Effector memory CD8-positive, alpha-beta T cell (primary cell): Measurements from ENCODE around the gene CT45A10.
"Not testable (repeated sequence)": the region's sequence is repeated elsewhere in the genome, so short reads cannot be mapped to it uniquely, and the experiment has no call there.

Experiments used
- ATAC-seq: fragments of 150-1000 bp; cut with Tn5 transposase; replicated peaks from 2 replicates; pipeline ENCODE4 v1.10.0; 2021; ENCODE audit warnings: mild to moderate bottlenecking, moderate library complexity
- DNase-seq, 3 experiments: peaks; one replicate each; pipeline ENCODE4 v3.0.0; 2021
- H3K27ac Mint-ChIP-seq, 2 donors: one replicate each; pipeline ENCODE4 v1.8.0; 2022; ENCODE audit warnings: mild to moderate bottlenecking in 2 of 2, mixed read lengths in 2 of 2, moderate library complexity in 2 of 2
- H3K27me3 Mint-ChIP-seq, 2 donors: one replicate each; pipeline ENCODE4 v1.8.0; 2022; ENCODE audit warnings: mixed read lengths in 2 of 2
- H3K36me3 Mint-ChIP-seq: one replicate; pipeline ENCODE4 v1.8.0; 2022; ENCODE audit warnings: mild to moderate bottlenecking, moderate library complexity, mixed read lengths; ENCODE audit not compliant: insufficient read depth
- H3K4me1 Mint-ChIP-seq, 2 donors: one replicate each; pipeline ENCODE4 v1.8.0; 2022; ENCODE audit warnings: low read depth in 2 of 2, mixed read lengths in 2 of 2
- H3K4me3 Mint-ChIP-seq, 2 donors: one replicate each; pipeline ENCODE4 v1.8.0; 2022; ENCODE audit warnings: mild to moderate bottlenecking in 2 of 2, mixed read lengths in 2 of 2, moderate library complexity in 2 of 2
- H3K9me3 Mint-ChIP-seq, 2 donors: one replicate each; pipeline ENCODE4 v1.8.0; 2022; ENCODE audit warnings: mixed read lengths in 2 of 2
- total RNA-seq, 9 experiments: gene quantifications; one replicate each; lab custom pipeline; 2026; lab: John Stamatoyannopoulos, UW

The CT45A10 gene, protein sequence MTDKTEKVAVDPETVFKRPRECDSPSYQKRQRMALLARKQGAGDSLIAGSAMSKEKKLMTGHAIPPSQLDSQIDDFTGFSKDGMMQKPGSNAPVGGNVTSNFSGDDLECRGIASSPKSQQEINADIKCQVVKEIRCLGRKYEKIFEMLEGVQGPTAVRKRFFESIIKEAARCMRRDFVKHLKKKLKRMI
- total RNA-seq = 0 reads per million in 9 experiments

DNA sequence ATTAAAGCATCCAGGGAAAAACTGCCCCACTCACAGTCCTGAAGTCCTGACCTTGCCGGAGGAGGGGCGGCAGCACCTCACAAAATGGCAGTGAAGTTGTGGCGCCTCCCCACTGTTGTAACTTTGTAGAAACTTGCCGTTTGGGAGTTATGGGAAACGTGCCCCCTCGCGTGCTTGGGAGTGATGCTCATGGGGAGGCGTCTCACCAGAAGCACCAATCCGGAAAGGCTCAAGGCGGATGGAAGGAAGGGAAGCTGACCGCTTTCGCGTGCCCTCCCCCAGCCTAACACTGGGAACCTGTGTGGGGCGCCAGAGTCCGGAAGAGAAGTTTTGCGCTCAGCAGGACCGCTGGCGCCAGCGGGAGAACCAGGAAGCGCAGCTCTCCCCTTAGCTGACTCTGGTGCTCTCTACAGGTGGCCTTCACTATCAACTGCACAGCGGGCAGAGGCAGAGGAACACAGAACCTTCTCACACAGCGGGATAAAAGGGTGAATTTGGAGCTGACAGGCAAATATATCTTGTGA, at the start of gene CT45A10, which contains the start of gene SAGE1:
Gene CT45A10, minus strand, starts transcription at position 151 of the 524 bp plus-strand sequence. CDS start 8,100 bp downstream, outside the sequence.
Gene SAGE1, plus strand, starts transcription at position 423 of the 524 bp plus-strand sequence. CDS start 2,527 bp downstream, outside the sequence.
- H3K9me3 Mint-ChIP-seq = no peaks in the 10 kb centered on the region
- DNase-seq (no peak), ATAC-seq (no peak)
- H3K36me3 Mint-ChIP-seq = no peaks in the 10 kb centered on the region
- H3K27me3 Mint-ChIP-seq = peaks cover 0 to 8% of the 10 kb centered on the region in 2 donors
- H3K4me3 Mint-ChIP-seq = no peak within 1 kb of the TSS
- H3K27ac Mint-ChIP-seq = no peak within 1 kb of the TSS
- no peaks in the 10 kb centered on the region for H3K4me1 Mint-ChIP-seq

GRCh38 chrX:135931644-135932487, 38.6 kb upstream of the CT45A10 start:
- ATAC-seq (peak; percentile 36), DNase-seq (peak; percentile 4 to 21 (median 19))
- Mint-ChIP-seq H3K4me3 (no peak overlapping the region), H3K27me3 (no peaks in the 10 kb centered on the region), H3K27ac (no peak overlapping the region), H3K36me3 (no peaks in the 10 kb centered on the region), H3K9me3 (no peaks in the 10 kb centered on the region), H3K4me1 (no peaks in the 10 kb centered on the region)

DNA sequence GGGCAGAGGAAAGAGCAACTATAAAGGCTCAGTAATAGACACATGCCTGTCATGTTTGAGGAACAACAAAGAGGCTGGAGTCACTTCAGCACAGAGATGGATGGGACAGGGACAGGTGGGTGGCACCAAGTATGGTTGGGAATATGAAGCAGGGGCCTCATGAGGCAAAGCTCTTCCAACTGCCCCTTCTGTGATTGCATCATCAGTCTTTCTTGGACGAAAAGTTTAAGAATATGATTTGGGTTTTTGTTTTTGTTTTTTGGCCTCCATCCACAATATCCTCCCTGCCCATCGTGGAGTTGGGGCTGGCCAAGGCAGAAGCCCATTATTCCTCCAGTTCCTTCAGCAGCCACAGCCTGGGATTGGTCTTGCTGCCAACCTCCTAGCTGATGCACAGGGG, 34.7 kb upstream of the CT45A10 start:
- H3K27ac Mint-ChIP-seq = no peak overlapping the region
- no peaks in the 10 kb centered on the region for H3K4me1 Mint-ChIP-seq
- ATAC-seq (no peak), DNase-seq (no peak)
- no peak overlapping the region for H3K4me3 Mint-ChIP-seq
- no peaks in the 10 kb centered on the region for H3K27me3 Mint-ChIP-seq
- H3K36me3 Mint-ChIP-seq = no peaks in the 10 kb centered on the region
- H3K9me3 Mint-ChIP-seq = no peaks in the 10 kb centered on the region

DNA sequence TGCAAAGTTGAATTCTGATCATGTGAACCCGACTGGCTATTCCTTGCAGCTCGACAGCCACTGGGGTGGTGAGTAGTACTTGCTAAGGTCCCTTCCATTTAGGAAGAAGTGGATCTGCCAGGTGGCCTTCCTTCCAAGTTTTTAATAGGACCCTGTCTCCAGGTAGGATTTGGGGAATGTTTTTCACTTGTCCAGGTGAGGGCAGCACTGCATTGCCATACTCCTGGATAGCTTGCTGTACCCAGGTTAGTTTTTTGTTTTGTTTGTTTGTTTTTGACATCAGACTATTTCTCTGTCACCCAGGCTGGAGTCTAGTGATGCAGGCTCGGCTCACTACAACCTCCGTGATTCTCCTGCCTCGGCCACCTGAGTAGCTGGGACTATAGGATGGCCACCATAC, 30.1 kb upstream of the CT45A10 start:
- Mint-ChIP-seq H3K4me1 (no peaks in the 10 kb centered on the region), H3K9me3 (no peaks in the 10 kb centered on the region), H3K4me3 (no peak overlapping the region), H3K27ac (no peak overlapping the region), H3K36me3 (no peaks in the 10 kb centered on the region), H3K27me3 (peaks cover 0 to 13% of the 10 kb centered on the region in 2 donors)
- DNase-seq (no peak), ATAC-seq (no peak)

DNA sequence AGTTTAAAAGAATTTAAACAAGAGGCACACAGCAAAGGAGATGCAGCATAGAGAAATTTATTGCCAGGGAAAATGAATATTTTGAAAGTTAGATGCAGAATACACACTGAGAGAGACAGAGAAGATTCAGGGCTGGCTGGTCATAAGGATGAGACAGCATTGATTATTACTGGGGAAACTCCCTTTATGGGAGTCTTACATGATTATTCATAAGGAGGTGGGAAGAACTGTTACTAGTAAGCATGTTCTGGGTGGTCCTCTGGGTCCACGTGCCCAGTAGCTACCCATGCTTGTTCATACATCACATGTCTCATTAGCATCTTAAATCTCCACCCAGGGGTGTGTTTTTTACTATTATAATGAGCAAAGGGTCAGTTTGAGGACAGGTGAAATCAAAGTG, 27.3 kb upstream of the CT45A10 start:
- not testable (repeated sequence) for H3K27ac Mint-ChIP-seq, H3K36me3 Mint-ChIP-seq, H3K4me1 Mint-ChIP-seq, H3K4me3 Mint-ChIP-seq, ATAC-seq, H3K9me3 Mint-ChIP-seq, DNase-seq
- peaks cover 7 to 13% of the 10 kb centered on the region in 2 donors for H3K27me3 Mint-ChIP-seq

DNA sequence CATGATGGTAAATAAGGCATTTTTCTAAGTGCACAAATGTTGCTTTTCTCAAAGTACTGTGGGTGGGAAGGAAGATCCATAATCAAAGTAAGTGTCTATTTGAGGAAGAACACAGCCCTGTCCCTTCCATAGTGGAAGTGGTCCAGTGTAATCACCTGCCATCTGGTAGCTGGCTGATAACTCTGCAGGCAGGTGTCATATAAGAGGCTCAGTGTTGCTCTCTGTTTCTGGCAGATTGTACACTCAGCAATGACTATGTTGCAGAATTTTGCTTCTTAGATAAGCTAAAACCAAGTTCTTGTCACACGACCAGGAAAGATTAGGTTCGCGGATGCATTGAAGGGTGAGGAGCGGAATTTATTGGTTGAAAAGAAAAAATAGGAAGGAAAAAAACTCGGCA, 21.2 kb upstream of the CT45A10 start:
- Mint-ChIP-seq H3K4me3 (no peak overlapping the region), H3K9me3 (no peaks in the 10 kb centered on the region), H3K27me3 (peaks cover 0 to 7% of the 10 kb centered on the region in 2 donors), H3K4me1 (no peaks in the 10 kb centered on the region), H3K36me3 (no peaks in the 10 kb centered on the region), H3K27ac (no peak overlapping the region)
- ATAC-seq (no peak), DNase-seq (no peak)

GRCh38 chrX:135910251-135910650, 17.0 kb upstream of the CT45A10 start:
- Mint-ChIP-seq H3K4me3 (no peak overlapping the region), H3K9me3 (no peaks in the 10 kb centered on the region), H3K27me3 (peaks cover 0 to 9% of the 10 kb centered on the region in 2 donors), H3K36me3 (no peaks in the 10 kb centered on the region), H3K4me1 (no peaks in the 10 kb centered on the region), H3K27ac (no peak overlapping the region)
- ATAC-seq (no peak), DNase-seq (no peak)

DNA sequence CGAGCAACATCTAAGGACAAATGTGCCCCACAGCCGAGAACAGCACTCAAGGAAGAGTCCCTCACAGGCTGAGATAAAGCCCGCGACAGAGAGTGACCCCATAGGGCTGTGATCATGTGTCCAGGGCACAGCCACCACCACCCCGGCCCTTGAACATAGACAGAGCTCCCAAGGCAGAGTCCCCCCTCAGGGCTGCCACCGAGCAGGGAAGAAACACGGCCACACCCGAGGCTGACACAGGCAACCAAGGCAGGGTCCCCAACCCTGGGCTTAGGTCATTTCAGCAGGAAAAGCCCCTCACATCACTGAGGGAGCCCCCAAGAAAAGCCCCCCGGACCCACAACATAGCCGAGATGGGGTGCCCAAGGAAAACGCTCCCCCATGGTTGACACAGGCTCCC, 463 bp downstream of the CT45A10 start:
- ATAC-seq = no peak
- Mint-ChIP-seq H3K4me3 (no peak overlapping the region), H3K4me1 (no peaks in the 10 kb centered on the region), H3K36me3 (no peaks in the 10 kb centered on the region), H3K9me3 (no peaks in the 10 kb centered on the region), H3K27me3 (peaks cover 0 to 8% of the 10 kb centered on the region in 2 donors), H3K27ac (no peak overlapping the region)
- DNase-seq = no peak

- ATAC-seq = no peak
- H3K27me3 Mint-ChIP-seq = peaks cover 0 to 8% of the 10 kb centered on the region in 2 donors
Observed at GRCh38 chrX:135890087-135890585, 3.1 kb downstream of the CT45A10 start.

GRCh38 chrX:135888976-135889375, 4.3 kb downstream of the CT45A10 start:
- H3K4me3 Mint-ChIP-seq, H3K9me3 Mint-ChIP-seq, DNase-seq, ATAC-seq, H3K27ac Mint-ChIP-seq, H3K36me3 Mint-ChIP-seq, H3K4me1 Mint-ChIP-seq, H3K27me3 Mint-ChIP-seq: not testable (repeated sequence)

More at GRCh38 chrX:135890087-135890585, 3.1 kb downstream of the CT45A10 start:
- H3K4me3 Mint-ChIP-seq = no peak overlapping the region
- no peaks in the 10 kb centered on the region for H3K9me3 Mint-ChIP-seq
- DNase-seq = no peak
- no peak overlapping the region for H3K27ac Mint-ChIP-seq
- no peaks in the 10 kb centered on the region for H3K36me3 Mint-ChIP-seq
- no peaks in the 10 kb centered on the region for H3K4me1 Mint-ChIP-seq

GRCh38 chrX:135888230-135888629, 5.0 kb downstream of the CT45A10 start:
- not testable (repeated sequence) for H3K27me3 Mint-ChIP-seq, H3K36me3 Mint-ChIP-seq, H3K27ac Mint-ChIP-seq, H3K4me3 Mint-ChIP-seq, ATAC-seq, DNase-seq, H3K9me3 Mint-ChIP-seq, H3K4me1 Mint-ChIP-seq

- H3K4me1 Mint-ChIP-seq, H3K27ac Mint-ChIP-seq, H3K9me3 Mint-ChIP-seq, ATAC-seq, H3K36me3 Mint-ChIP-seq, DNase-seq, H3K27me3 Mint-ChIP-seq, H3K4me3 Mint-ChIP-seq: not testable (repeated sequence)
Observed at GRCh38 chrX:135882741-135883140, 10.5 kb downstream of the CT45A10 start.

GRCh38 chrX:135871712-135872111, 21.5 kb downstream of the CT45A10 start, which contains the start of gene CT45A9:
CT45A9 (minus strand) TSS chrX:135871812; CDS start chrX:135868061, 3,751 bp downstream.
- not testable (repeated sequence) for H3K4me1 Mint-ChIP-seq, H3K27me3 Mint-ChIP-seq, DNase-seq, H3K27ac Mint-ChIP-seq, H3K9me3 Mint-ChIP-seq, H3K36me3 Mint-ChIP-seq, ATAC-seq, H3K4me3 Mint-ChIP-seq
